SK-N-SH (cell line): ENCODE data around the gene TMEM200B. TPM values are rescaled to one million over a fixed set of nuclear protein-coding genes. Genes with fewer than 3 reads are reported as not detected.
A peak's percentile ranks its signal among the peaks of the same experiment; 100 is the strongest.

Experiments
- CTCF ChIA-PET: fragments of 300-600, 350-600 bp; formaldehyde crosslinking; extraction: SDS; loops from one replicate; lab custom pipeline; 2021; lab: Yijun Ruan, JAX
- POLR2A ChIA-PET: fragments of 350-600 bp; sonication (Branson Sonifier 250); formaldehyde crosslinking; extraction: SDS; loops from one replicate; lab custom pipeline; 2020; ENCODE audit warnings: antibody characterized with exemption, inconsistent platforms; lab: Yijun Ruan, JAX
- DNase-seq: peaks from one replicate; pipeline ENCODE4 v3.0.0; 2012
- H2AFZ ChIP-seq: fragments of 200-600 bp; sonication (generic); 2 replicates; pipeline ENCODE4 v1.8.1; 2016; ENCODE audit warnings: antibody characterized with exemption, mild to moderate bottlenecking, low read depth
- H3F3A ChIP-seq: fragments of 200-600 bp; sonication (generic); replicated peaks from 2 replicates; pipeline ENCODE3; 2016; ENCODE audit warnings: antibody characterized with exemption, mild to moderate bottlenecking; ENCODE audit not compliant: insufficient read depth
- H3K27ac ChIP-seq, 2 experiments: fragments of 200-500 bp in 1 of 2; fragments of 200-600 bp in 1 of 2; sonication (Bioruptor generic) in 1 of 2; sonication (generic), shearing (Covaris generic) in 1 of 2; 2 replicates each; pipeline versions ENCODE4 v1.5.1 to v1.6.1; 2014 to 2016; ENCODE audit warnings: low read depth in 2 of 2, inconsistent platforms in 1 of 2, low read length in 1 of 2, mild to moderate bottlenecking in 1 of 2, mixed read lengths in 1 of 2
- H3K27me3 ChIP-seq: fragments of 200-600 bp; sonication (generic), shearing (Covaris generic); 2 replicates; pipeline ENCODE4 v1.6.1; 2016; ENCODE audit warnings: mixed run types; ENCODE audit not compliant: insufficient read depth
- H3K36me3 ChIP-seq, 2 experiments: fragments of 200-500 bp in 1 of 2; fragments of 200-600 bp in 1 of 2; sonication (Bioruptor generic) in 1 of 2; sonication (generic) in 1 of 2; replicated peaks in 1 of 2; 2 replicates each; pipeline versions ENCODE3 to v1.5.1; 2014 to 2016; ENCODE audit warnings: low read length in 1 of 2, mild to moderate bottlenecking in 1 of 2; ENCODE audit not compliant: insufficient read depth in 2 of 2, control insufficient read depth in 1 of 2
- H3K4me1 ChIP-seq, 2 experiments: fragments of 200-500 bp in 1 of 2; fragments of 200-600 bp in 1 of 2; sonication (Bioruptor generic) in 1 of 2; sonication (generic), shearing (Covaris generic) in 1 of 2; 2 replicates each; pipeline versions ENCODE4 v1.5.1 to v1.6.1; 2014 to 2016; ENCODE audit warnings: low read depth in 1 of 2, low read length in 1 of 2, mixed run types in 1 of 2; ENCODE audit not compliant: insufficient read depth in 2 of 2, control insufficient read depth in 1 of 2
- H3K4me2 ChIP-seq: fragments of 200-600 bp; sonication (generic), shearing (Covaris generic); 2 replicates; pipeline ENCODE4 v1.6.1; 2017; ENCODE audit warnings: mixed run types
- H3K4me3 ChIP-seq, 2 experiments: fragments of 200-500 bp in 1 of 2; fragments of 200-600 bp in 1 of 2; sonication (Bioruptor generic) in 1 of 2; sonication (generic), shearing (Covaris generic) in 1 of 2; 2 replicates each; pipeline versions ENCODE4 v1.5.1 to v1.8.1; 2014 to 2016; ENCODE audit warnings: low read depth in 2 of 2, inconsistent platforms in 1 of 2, low read length in 1 of 2, mild to moderate bottlenecking in 1 of 2, mixed read lengths in 1 of 2, moderate library complexity in 1 of 2
- H3K79me2 ChIP-seq: fragments of 200-600 bp; sonication (generic); 2 replicates; pipeline ENCODE4 v1.8.1; 2017; ENCODE audit warnings: mild to moderate bottlenecking; ENCODE audit not compliant: insufficient read depth
- H3K9ac ChIP-seq: fragments of 200-600 bp; sonication (generic); 2 replicates; pipeline ENCODE4 v1.6.1; 2017; ENCODE audit warnings: mixed run types
- H3K9me2 ChIP-seq: fragments of 200-600 bp; sonication (generic); 2 replicates; pipeline ENCODE4 v1.6.1; 2017; ENCODE audit warnings: mixed run types
- H3K9me3 ChIP-seq: fragments of 200-600 bp; sonication (generic); 2 replicates; pipeline ENCODE4 v1.6.1; 2017; ENCODE audit warnings: mixed run types, mild to moderate bottlenecking, moderate library complexity
- H4K20me1 ChIP-seq: fragments of 200-600 bp; sonication (generic); 2 replicates; pipeline ENCODE4 v1.6.1; 2017; ENCODE audit warnings: mild to moderate bottlenecking, mixed run types; ENCODE audit not compliant: insufficient read depth
- ELF1 ChIP-seq: IDR thresholded peaks from 2 replicates; pipeline ENCODE4 v1.4.0; 2012
- GABPA ChIP-seq: IDR thresholded peaks from 2 replicates; pipeline ENCODE4 v1.4.0; 2012; ENCODE audit warnings: low read depth, mild to moderate bottlenecking
- JUND ChIP-seq: IDR thresholded peaks from 2 replicates; pipeline ENCODE4 v1.4.0; 2012
- MEF2A ChIP-seq: IDR thresholded peaks from 2 replicates; pipeline ENCODE4 v1.4.0; 2012; ENCODE audit warnings: low read depth, borderline replicate concordance
- TAF1 ChIP-seq: IDR thresholded peaks from 2 replicates; pipeline ENCODE4 v1.6.1; 2012; ENCODE audit warnings: low read depth, mild to moderate bottlenecking, low read length, moderate library complexity, borderline replicate concordance
- TEAD4 ChIP-seq: IDR thresholded peaks from 2 replicates; pipeline ENCODE4 v1.4.0; 2012; ENCODE audit warnings: mild to moderate bottlenecking, borderline replicate concordance; ENCODE audit not compliant: insufficient read depth
- YY1 ChIP-seq: IDR thresholded peaks from 2 replicates; pipeline ENCODE4 v1.4.0; 2012; ENCODE audit warnings: low read depth, mild to moderate bottlenecking
- WGBS: methylation state at CpG from one replicate; pipeline ENCODE4 v1.1.6; 2017; ENCODE audit warnings: low lambda C conversion rate; 5-methylcytosine and 5-hydroxymethylcytosine counted together
- polyA plus RNA-seq, 3 experiments: library from polyadenylated mRNA; depleted of rRNA; stranded (reverse); fragments of >200 nt; gene quantifications; 2 replicates each; pipeline ENCODE4 v1.2.3, GENCODE V29; 2012
- TF ChIP-seq, protein P1 (sequence below): IDR thresholded peaks from 2 replicates; pipeline ENCODE4 v1.4.0; 2012; ENCODE audit warnings: low read depth, borderline replicate concordance
- TF ChIP-seq, protein P2 (sequence below): IDR thresholded peaks from 2 replicates; pipeline ENCODE4; 2012
- TF ChIP-seq, protein P3 (sequence below): fragments of 150-350 bp; IDR thresholded peaks from 2 replicates; pipeline ENCODE4 v1.6.1; 2017; ENCODE audit warnings: antibody characterized with exemption, low read length, low read depth, borderline replicate concordance
- TF ChIP-seq, protein P4 (sequence below): IDR thresholded peaks from 2 replicates; pipeline ENCODE4 v1.4.0; 2012; ENCODE audit warnings: low read depth, borderline replicate concordance

The TMEM200B gene
- polyA plus RNA-seq, 1 of the 3 experiments (the other 2 are of a cell fraction): 1.5 TPM

DNA sequence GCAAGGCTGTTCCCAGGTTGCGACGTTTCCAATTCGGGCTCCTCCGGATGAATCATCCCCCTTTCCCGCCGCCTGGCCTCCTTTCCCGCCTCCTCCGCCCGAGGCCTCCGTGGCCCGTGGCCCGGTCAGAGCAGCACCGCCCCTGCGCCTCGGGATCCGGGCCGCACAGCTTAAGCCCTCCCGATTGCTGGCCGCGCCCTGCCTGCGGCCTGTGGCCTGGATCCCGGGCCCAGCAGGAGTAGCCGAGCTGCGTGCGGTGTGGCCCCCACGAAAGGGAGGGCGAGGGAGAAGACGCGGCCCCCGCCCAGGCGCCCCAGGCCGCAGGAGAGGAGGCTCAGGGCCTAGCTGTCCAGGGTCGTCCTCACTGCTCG lies 1.0 kb downstream of the TMEM200B start:
- Histone ChIP-seq H3K9me2 (no peaks in the 10 kb centered on the region), H3F3A (peaks cover 3% of the 10 kb centered on the region), H3K9me3 (no peaks in the 10 kb centered on the region), H3K9ac (no peak overlapping the region), H3K4me1 (peaks cover 0 to 9% of the 10 kb centered on the region in 2 experiments; a peak in 1 of 4 replicates), H3K79me2 (no peaks in the 10 kb centered on the region), H2AFZ (no peak overlapping the region), H3K4me3 (no peak overlapping the region; a peak in 1 of 4 replicates), H3K27me3 (no peaks in the 10 kb centered on the region), H3K4me2 (peak overlapping the region; percentile 67; the same call in 1 of the 2 replicates), H4K20me1 (no peaks in the 10 kb centered on the region), H3K36me3 (no peaks in the 10 kb centered on the region), H3K27ac (no peak overlapping the region)
- peak; percentile 49 for DNase-seq
- ChIA-PET CTCF (interaction anchor here (1.0 to 3.3 kb wide), 13 partner anchors 8 to 245 kb away, joined by 3 to 20 read pairs (median 6); partner anchors contain the start of gene SRSF4), POLR2A (interaction anchor here (2.4 kb wide), 1 partner anchor 59 kb away, joined by 7 read pairs; the partner anchor contains the start of gene SRSF4)
- no peak for TF ChIP-seq TEAD4
- no peak for TF ChIP-seq GABPA
- no peak for TF ChIP-seq YY1
- TF ChIP-seq ELF1: no peak
- no peak for TF ChIP-seq TAF1
- TF ChIP-seq, protein P1, sequence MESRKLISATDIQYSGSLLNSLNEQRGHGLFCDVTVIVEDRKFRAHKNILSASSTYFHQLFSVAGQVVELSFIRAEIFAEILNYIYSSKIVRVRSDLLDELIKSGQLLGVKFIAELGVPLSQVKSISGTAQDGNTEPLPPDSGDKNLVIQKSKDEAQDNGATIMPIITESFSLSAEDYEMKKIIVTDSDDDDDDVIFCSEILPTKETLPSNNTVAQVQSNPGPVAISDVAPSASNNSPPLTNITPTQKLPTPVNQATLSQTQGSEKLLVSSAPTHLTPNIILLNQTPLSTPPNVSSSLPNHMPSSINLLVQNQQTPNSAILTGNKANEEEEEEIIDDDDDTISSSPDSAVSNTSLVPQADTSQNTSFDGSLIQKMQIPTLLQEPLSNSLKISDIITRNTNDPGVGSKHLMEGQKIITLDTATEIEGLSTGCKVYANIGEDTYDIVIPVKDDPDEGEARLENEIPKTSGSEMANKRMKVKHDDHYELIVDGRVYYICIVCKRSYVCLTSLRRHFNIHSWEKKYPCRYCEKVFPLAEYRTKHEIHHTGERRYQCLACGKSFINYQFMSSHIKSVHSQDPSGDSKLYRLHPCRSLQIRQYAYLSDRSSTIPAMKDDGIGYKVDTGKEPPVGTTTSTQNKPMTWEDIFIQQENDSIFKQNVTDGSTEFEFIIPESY: no peak
- TF ChIP-seq JUND: no peak
- TF ChIP-seq, protein P2, sequence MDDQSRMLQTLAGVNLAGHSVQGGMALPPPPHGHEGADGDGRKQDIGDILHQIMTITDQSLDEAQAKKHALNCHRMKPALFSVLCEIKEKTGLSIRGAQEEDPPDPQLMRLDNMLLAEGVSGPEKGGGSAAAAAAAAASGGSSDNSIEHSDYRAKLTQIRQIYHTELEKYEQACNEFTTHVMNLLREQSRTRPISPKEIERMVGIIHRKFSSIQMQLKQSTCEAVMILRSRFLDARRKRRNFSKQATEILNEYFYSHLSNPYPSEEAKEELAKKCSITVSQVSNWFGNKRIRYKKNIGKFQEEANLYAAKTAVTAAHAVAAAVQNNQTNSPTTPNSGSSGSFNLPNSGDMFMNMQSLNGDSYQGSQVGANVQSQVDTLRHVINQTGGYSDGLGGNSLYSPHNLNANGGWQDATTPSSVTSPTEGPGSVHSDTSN: no peak
- TF ChIP-seq, protein P3, sequence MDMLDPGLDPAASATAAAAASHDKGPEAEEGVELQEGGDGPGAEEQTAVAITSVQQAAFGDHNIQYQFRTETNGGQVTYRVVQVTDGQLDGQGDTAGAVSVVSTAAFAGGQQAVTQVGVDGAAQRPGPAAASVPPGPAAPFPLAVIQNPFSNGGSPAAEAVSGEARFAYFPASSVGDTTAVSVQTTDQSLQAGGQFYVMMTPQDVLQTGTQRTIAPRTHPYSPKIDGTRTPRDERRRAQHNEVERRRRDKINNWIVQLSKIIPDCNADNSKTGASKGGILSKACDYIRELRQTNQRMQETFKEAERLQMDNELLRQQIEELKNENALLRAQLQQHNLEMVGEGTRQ: no peak
- TF ChIP-seq, protein P4, sequence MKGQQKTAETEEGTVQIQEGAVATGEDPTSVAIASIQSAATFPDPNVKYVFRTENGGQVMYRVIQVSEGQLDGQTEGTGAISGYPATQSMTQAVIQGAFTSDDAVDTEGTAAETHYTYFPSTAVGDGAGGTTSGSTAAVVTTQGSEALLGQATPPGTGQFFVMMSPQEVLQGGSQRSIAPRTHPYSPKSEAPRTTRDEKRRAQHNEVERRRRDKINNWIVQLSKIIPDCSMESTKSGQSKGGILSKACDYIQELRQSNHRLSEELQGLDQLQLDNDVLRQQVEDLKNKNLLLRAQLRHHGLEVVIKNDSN: no peak
- TF ChIP-seq MEF2A: no peak
- WGBS: 62% methylated on average over 13 of the region's 34 CpGs
